Measurements from ENCODE around the gene SPHK1.

The SPHK1 gene

DNA sequence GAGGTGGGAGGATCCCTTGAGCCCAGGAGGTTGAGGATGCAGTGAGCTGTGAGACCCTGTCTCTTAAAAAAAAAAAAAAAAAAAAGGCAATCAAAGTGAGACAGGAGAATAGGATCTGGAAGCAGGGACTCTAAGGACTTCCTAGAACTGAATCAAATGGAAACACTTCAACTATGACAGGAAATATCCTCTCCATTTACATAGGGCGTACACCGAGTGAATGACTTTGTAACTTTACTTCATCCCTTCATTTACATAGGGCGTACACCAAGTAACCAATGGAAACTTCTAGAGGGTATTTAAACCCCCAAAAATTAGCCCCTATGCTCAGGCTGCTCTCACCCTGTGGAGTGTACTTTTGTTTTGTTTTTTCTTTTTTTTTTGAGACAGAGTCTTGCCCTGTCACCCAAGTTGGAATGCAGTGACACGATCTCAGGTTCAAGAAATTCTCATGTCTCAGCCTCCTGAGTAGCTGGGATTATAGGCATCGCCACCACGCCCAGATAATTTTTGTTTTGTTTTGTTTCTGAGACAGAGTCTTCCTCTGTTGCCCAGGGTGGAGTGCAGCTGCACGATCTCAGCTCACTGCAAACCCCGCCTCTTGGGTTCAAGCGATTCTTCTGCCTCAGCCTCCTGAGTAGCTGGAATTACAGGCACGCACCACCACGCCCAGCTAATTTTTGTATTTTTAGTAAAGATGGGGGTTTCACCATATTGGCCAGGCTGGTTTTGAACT, 21.1 kb upstream of the SPHK1 start:
- no peak for DNase-seq (ENCODE audit: low read depth in 2 of 2)

DNA sequence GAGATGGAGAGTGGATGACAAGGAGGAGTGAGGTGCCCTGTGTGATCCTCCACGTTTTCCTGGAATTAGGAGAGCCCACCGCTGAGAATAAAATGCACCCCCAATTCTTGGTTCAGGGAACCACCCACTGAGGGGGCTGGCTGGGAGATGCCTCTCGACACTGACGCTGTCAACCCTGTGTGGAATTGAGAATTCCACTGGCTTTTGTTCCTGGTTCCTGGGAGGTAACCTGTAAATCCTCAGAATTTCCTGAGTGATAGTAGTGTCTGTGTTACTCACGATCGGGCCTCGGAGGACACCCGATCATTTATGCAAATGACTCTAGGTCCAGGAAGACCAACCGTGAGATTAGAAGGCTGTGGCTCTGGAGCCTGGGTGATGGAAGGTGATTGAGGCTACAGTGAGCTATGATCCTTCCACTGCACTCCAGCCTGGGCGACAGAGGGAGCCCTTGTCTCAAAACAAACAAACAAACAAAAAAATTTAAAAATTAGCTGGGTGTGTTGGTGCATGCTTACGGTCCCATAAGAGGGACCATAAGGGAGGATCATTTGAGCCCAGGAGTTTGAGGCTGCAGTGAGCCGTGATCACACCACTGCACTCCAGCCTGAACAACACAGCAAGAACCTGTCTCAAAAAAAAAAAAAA, 19.0 kb upstream of the SPHK1 start:
- DNase-seq (ENCODE audit: low read depth in 2 of 2): no peak

DNA sequence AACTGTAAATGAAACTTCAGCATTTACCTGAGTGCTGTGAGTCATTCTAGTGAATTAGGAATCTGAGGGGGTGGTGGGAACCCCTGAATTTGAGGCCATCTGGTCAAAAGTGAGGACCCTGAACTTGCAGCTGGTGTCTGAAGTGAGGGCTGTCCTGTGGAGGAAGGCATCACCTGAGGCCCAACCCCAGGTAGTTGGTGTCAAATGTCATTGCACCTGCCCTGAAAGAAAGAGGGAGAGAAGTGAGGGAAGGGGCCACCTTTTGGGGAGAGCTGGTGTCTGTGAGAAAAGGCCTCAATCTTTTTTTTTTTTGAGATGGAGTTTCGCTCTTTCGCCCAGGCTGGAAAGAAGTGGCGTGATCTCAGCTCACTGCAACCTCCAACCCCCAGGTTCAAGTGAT, 18.2 kb upstream of the SPHK1 start:
- DNase-seq (ENCODE audit: low read depth in 2 of 2): no peak

DNA sequence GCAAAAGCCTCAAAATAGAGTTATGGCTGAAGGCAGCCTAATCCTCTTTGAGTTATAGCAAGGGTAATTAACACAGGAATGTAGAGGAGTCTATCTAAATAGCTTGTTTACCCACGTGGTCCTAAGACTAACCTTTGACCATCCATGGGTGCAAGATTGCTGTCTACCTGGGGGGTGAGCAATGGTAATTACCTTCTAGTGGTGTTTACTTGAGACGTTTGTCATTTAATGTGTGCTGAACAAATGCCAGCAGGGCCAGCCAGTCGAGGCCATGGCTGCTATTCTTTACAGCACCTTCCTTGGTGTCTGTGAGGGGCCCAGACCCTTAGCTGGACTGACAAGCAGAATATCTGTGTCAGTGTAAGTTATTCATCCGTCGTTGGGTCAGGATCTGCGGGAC, 16.8 kb upstream of the SPHK1 start:
- no peak for DNase-seq (ENCODE audit: low read depth in 2 of 2)

DNA sequence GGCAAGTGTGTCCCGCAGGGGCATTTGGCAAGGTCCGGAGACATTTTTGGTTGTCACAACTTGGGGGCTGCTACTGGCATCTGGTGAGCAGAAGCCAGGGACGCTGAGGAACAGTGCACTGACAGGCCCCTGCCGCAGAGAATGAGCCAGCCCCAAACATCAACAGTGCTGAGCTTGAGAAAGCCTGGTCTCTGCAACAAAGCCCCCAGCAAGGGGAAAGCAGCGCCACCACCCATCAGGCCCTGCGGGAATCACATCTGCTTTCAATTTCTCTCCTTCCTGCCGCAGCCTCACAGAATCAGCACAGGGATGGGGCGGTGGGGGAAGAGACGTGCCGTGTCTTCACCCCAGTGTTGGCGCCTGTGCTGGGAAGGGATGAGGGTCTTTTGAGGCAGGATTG, 15.9 kb upstream of the SPHK1 start:
- peak; percentile 80 to 81 for DNase-seq (ENCODE audit: low read depth in 2 of 2)

DNA sequence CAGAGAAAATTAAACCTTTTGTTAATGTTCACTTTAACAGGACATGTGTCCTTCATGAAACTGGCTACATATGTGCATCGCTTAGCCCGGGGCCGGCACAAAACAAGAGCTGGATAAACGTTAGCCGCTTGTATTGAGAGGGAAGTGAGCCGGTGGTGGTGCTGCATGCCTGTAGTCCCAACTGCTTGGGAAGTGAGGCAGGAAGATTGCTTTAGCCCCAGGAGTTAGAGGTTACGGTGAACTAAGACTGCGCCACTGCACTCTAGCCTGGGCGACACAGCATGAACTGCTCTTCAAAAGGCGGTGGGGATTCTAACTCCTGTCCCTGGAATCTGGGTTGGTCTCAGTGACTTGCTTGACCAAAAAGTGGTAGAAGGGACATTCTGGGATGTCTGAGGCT, 15.0 kb upstream of the SPHK1 start:
- no peak for DNase-seq (ENCODE audit: low read depth in 2 of 2)

DNA sequence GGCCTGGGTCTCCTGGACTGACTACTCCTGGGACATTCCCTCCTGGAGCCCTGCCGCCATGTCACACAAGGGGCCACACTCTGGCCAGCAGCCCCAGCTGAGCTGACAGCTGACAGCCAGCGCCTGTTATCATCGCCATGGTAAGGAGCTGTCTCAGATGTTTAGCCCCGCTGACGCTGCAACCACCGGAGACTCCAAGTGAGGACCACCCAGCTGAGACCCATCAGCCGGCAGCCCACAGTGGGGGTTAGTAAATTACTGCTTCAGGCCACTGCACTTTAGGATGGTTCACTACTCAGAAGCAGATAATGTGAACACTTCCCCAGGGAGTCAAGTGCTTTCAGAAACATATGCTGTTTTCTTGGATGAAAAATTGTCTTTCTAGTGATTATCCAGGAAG, 14.6 kb upstream of the SPHK1 start:
- no peak for DNase-seq (ENCODE audit: low read depth in 2 of 2)

DNA sequence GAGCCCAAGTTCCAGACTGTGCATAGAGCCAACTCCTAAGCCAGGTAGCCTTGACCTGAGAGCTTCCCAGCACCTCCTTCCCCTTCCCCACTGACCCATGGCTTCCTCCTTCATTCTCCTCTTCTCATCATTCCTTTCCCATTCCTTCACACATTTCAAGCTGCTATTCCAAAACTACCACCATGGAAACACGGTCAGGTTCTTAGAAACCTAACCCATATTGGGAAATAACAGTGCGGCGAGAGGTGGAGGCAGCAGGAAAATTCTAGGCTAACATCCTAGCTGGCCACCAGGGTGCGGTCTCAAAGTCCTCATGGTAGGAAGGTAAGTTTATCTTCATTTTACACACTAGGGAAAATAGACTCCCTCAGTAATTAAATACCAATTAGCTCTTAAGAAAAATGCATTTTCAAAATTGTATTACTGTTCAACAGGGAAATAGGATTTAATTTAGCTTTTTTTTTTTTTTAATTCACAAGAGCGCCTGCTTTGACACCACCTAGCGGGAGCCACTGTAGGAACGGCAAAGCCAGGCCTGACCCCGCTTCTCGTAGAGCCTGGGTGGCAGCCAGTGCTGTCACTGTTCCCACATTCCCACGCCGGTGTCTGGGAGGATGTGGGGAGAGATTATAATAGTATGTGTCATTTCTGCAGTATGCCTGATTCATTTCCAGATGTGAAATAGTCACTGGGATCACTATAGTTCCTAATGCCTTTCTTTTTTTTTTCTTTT, 14.0 kb upstream of the SPHK1 start:
- DNase-seq (ENCODE audit: low read depth in 2 of 2): peak; percentile 86 to 89

DNA sequence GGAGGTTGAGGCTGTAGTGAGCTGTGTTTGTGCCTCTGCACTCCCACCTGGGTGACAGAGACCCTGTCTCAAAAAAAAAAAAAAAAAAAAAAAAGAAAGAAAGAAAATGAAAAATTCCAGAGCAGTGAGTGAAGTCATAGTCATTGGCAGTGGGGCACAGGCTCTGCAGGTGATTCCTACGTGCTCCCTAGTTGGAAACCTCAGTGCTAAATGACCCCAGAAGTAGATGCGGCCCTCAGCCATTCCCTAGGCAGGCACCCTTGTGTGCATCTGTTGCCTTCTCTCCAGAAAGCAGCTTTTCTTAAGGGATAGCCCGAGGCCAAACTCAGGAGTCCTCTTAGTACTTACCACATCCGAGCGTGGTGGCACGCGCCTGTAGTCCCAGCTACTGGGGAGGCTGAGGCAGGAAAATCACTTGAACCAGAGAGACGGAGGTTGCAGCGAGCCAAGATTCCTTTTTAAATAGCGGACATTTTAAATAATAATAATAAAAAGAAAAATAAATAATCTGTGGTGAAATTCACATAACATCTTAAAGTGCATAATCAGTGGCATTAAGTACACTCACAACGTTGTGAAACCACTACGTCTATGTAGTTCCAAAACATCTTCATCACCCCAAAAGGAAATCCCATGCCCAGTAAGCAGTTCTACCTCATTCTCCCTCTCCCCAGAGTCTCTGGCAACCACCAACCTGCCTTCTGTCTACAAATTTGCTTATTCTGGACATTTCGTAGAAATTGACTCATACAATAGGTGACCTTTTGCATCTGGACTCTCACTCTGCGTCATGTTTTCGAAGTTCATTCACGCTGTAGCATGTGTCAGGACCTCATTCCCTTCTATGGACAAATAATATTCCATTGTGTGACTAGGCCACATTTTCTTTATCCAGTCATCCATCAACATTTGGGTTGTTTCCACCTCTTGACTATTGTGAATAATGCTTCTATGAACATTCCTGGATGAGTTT, 12.5 kb upstream of the SPHK1 start:
- peak; percentile 74 to 76 for DNase-seq (ENCODE audit: low read depth in 2 of 2)

DNA sequence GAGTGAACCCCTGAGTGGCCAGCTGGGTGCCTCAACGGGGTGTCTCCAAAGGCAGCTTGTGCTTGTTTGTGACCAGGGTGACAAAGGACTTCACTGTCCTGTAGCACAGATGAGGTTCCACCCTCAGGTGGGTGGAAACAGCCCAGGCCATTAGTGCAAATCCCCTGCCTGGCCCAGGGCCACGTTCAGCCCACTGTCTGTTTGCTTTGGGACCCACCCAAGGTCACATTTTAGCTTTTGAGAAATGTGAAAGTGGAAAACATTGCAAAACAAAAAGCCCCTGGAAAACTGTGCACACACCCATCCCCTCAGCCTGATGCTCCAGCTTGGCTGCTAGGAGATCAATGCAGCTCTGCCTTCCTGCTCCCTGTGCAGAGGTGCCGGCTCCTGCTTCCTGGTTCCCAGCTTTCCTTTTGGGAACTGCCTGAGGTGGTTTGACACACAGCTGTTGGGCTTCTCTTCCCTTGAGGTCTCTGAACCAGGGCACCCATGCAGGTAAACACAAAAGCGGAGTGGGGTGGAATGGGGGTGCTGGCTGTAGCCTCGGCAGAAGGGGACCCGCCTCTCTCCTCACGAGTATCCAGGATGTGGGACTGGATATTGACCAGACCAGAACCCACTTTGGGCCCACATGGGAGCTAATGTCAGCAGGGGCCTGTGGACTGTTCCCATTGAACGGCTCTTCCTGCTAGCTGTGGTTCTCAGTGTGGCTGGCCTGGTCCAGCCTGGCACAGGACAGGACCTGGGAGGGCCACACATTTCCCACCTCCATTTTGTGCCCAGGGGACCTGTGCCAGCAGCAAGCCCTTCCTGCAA, 7.9 kb upstream of the SPHK1 start:
- no peak for DNase-seq (ENCODE audit: low read depth in 2 of 2)

DNA sequence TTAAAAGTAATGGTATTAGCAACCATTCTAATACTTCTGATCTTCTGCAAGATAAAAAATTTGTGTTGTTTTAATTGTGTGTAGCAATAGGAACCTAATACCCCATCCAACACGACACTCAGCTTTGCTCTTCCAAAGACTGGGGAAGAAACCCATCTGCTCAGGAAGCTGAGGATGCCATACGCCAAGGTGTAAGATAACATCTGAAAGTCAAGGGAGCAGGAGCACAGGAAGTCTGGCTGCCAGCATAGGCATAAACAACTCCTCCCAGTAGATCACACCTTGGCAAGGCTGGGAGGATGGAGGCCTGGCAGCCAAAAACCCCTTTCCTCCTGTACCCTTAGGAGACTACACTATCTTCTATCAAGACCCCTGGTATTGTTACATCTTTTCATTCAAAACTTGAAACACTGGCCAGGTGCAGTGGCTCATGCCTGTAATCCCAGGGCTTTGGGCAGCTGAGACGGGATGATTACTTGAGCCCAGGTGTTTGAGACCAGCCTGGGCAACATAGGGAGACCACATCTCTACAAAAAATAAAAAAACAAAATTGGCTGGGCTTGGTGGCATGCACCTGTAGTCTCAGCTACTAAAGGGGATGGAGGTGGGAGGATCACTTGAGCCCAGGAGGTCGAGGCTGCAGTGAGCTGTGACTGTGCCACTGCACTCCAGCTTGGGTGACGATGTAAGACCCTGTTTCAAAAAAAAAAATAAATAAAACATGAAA, 5.7 kb upstream of the SPHK1 start:
- no peak for DNase-seq (ENCODE audit: low read depth in 2 of 2)

DNA sequence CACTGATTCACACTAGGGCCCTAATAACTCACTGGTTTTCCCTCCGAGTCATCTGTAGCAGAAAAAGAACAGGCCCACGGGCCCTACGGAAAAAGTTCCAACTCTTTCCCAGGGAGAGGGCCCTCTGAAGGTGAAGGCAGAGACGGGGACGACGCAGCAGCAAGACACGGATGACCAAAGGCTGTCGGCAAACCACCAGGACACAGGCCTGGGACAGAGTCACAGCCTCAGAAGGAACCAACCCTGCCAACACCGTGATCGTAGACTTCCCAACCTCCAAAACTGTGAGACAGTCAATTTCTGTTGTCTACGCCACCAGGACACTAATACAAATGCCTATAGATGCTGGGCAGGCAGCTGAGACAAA, 5.2 kb upstream of the SPHK1 start:
- DNase-seq (ENCODE audit: low read depth in 2 of 2): no peak

DNA sequence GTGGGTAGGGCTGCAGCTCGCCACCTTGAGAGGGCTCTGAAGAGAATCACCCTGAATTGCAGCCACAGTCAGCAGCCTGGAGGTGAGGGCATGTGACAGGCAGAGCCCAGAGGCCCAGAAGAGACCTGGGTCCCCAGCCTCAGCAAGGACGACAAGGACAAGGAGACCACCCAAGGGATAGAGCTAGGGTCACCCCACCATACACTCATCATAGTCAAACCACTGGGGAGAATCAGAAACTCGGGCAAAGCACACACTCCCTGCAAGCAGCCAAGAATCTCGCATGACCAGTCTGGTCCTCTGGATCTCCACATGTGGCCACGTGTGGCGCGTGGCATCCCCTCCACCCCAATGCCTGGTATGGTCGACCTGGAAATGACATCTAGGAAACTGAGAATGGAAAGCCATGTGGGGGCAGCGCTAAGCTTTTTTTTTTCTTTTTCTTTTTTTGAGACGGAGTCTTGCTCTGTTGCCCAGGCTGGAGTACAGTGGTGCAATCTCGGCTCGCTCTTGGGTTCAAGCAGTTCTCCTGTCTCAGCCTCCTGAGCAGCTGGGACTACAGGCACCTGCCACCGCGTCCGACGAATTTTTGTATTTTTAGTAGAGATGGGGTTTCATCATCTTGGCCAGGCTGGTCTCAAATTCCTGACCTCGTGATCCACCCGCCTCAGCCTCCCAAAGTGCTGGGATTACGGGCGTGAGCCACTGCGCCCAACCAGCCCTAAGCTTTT, 4.6 kb upstream of the SPHK1 start:
- no peak for DNase-seq (ENCODE audit: low read depth in 2 of 2)

DNA sequence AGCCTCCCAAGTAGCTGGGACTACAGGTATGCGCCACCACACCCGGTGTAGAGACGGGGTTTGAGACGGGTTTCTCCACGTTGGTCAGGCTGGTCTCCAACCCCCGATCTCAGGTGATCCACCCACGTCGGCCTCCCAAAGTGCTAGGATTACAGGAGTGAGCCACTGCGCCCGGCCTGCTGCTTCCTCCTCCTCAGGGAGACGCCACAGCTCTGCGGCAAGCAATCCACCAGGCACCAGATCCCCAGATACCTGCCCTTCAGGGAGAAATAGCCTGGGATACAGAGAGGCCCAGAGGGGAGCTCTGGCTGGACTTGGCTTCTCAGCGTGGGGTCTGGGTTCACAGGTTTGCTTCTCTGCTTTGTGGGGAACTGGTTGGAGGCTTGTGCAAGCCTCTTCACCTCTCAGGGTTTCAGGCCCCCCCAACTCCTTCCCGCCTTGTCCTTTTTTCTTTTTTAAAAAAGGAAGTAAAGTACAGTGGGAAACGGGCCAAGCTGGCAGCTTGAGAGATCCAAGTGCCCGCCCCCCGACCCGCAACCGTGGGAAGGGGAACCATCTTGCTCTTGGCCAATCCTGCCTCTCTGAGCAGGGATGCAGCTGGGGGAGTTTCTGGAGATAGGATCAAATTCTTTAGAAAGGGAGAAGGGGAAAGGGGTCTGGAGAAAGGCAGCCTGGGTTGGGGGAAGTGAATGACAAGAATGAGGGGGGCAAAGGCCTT, 2.6 kb upstream of the SPHK1 start:
- no peak for DNase-seq (ENCODE audit: low read depth in 2 of 2)

DNA sequence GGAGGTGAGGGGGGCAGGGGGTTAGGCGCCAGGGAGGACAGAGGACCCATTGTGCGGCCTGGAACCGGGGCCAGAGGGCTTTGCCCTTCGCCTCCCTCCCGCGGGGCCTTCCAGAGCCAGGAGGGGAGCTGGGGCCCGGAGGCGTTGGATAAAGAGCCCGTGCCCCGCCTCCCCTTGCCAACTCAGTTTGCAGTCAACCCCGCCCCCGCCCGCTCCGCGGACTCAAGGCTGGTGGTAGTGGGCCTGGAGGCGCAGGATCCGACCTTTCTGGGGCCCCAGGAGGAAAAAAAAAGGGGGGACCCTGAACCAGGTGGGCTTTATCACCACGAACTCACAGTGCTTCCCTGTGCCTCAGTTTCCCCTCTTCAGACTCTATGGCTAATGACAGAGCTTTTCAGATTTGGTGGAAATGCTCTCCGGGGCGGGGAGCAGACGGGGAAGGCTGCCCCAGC, 2.0 kb upstream of the SPHK1 start:
- DNase-seq (ENCODE audit: low read depth in 2 of 2): no peak

DNA sequence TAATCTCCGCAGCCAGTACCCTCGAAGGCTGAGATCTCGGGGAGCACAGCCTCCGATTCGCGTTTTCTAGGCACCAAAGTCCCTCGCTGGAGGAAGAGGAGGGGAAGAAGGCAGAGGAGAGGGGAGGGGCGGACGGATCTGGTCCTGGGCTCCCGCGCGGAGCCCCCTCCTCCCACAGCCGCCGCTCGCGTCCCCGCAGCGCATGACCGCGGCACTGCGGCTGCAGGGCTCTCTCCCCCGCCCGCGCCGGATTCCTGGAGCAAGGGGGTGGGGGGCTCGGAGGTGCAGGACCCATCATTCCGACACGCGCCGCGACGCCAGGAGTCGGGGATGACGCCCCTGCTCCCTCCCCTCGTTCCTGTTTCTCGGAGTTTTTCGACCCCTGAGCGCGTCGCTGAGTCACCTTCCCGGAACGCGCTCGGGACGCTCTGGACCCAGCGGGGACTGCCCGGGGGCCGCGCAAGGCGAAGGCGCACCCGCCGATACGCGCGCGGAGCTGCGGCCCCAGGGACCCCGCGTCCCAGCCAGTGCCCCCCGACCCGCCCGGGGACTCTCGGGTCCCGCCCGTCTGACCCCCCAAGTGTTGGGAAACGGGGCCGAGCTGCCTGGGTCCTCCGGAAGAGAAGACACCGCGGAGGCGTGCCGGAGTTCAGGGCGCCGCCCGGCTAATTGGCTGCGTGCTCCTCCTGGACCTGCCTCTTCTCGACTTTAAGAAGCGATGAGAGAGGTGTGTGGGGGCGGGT, 1.4 kb upstream of the SPHK1 start:
- peak; percentile 65 to 68 for DNase-seq (ENCODE audit: low read depth in 2 of 2)

DNA sequence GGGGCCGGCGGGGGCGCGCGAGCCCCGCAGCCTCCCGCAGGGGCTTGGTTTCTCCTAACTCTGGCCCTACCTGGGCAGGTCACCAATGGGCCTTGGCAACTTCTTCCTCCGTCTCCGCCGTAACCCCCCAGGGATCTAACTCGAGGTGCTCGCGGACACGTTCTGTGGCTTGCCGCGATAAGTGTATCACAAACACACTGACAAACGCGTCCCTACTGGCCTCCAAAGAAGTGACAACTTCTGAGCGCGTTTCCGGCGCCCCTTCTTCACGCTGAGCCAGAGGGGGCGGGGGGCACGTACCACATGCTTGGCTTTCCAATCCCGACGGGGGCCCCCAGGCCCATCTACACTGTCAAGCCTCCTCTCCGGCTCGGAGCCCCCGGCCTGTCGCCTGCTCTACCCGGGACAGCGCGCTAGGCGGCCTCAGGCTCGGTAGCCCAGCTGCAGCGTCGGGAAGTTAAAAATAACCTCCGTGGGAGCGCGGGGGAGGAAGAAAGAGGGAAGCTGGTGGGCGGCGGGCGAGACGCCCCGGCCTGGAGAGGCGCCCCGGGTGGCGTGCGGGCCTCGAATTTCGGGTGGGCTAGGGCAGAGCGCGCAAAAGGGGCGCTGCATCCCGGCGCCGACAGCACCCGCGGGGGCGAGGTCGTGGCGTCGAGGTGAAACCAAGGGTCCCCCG, 725 bp upstream of the SPHK1 start:
- DNase-seq (ENCODE audit: low read depth in 2 of 2): no peak

All from fibroblast of skin of left quadriceps (primary cell).